OCI-LY7 (cell line): ENCODE results near the gene TTLL6.

Experiments
- CTCF ChIP-seq: fragments of 200-600 bp; sonication (generic); conservative IDR thresholded peaks from 2 replicates; pipeline ENCODE4 v1.5.1; 2014; ENCODE audit warnings: mild to moderate bottlenecking, antibody characterized with exemption, low read length, moderate library complexity, mixed read lengths
- EZH2phosphoT487 ChIP-seq: fragments of 200-600 bp; sonication (generic); IDR thresholded peaks from 2 replicates; pipeline ENCODE4 v1.6.1; 2018; ENCODE audit warnings: low read depth, borderline replicate concordance, mild to moderate bottlenecking, mixed run types, antibody characterized with exemption, low read length, moderate library complexity, mixed read lengths

GRCh38 chr17:48779421-48779820 lies 37.6 kb downstream of the TTLL6 start:
- TF ChIP-seq CTCF (no peak), EZH2phosphoT487 (no peak)
